ENCODE data around the gene MINDY4B.

The MINDY4B gene

DNA sequence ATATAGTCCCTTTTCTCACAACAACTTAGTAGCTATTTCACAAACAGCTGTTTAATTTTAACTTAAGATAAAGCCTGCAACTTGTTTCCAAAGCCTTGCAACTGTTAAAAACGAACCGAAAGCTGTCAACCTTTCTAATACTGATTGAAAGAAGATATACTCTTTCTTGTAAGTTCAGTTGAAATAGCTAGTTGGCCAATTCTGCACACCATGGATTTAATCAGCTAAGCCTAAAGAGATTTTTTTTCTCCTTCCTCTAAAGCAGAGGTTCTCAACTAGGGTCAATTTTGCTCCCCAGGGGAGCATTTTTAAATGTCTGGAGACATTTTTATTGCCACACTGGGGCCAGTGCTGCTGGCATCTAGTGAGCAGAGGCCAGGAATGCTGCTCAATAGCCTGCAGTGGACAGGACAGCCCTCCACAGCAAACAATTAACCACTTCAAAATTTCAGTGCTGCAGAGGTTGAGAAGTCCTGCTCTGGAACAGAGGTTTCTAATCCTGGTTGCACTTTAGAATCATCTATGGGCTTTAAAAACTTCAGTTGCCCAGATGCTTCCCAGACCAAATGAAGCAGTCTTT is 26.2 kb downstream of the MINDY4B start:
- DNase-seq (ENCODE audit: insufficient read length, low spot score) (no peak), FAIRE-seq (no peak)
- TF ChIP-seq POLR2AphosphoS5 (IDR thresholded peaks at IDR 0.05; ENCODE audit: low read depth, low read length) (no peak), POLR2A (IDR thresholded peaks at IDR 0.05; ENCODE audit: low read depth, low read length) (no peak), POU2F2 (IDR thresholded peaks at IDR 0.05; ENCODE audit: low read depth, low read length) (no peak), PAX5 (IDR thresholded peaks at IDR 0.05; ENCODE audit: insufficient read depth, low read length, severe bottlenecking) (no peak), TAF1 (IDR thresholded peaks at IDR 0.05; ENCODE audit: low read depth, low read length) (no peak), SPI1 (IDR thresholded peaks at IDR 0.05; ENCODE audit: low read depth, low read length) (no peak)

- DNase-seq (ENCODE audit: insufficient read length, low spot score), result no peak
- no peak for TF ChIP-seq POU2F2 (IDR thresholded peaks at IDR 0.05; ENCODE audit: low read depth, low read length)
- TF ChIP-seq SPI1 (IDR thresholded peaks at IDR 0.05; ENCODE audit: low read depth, low read length), result no peak
- no peak for TF ChIP-seq POLR2A (IDR thresholded peaks at IDR 0.05; ENCODE audit: low read depth, low read length)
- no peak for TF ChIP-seq TAF1 (IDR thresholded peaks at IDR 0.05; ENCODE audit: low read depth, low read length)
- no peak for TF ChIP-seq POLR2AphosphoS5 (IDR thresholded peaks at IDR 0.05; ENCODE audit: low read depth, low read length)
- TF ChIP-seq PAX5 (IDR thresholded peaks at IDR 0.05; ENCODE audit: insufficient read depth, low read length, severe bottlenecking), result no peak
- FAIRE-seq, result no peak
Measured at GRCh38 chr3:150878290-150878689, 26.9 kb downstream of the MINDY4B start.

DNA sequence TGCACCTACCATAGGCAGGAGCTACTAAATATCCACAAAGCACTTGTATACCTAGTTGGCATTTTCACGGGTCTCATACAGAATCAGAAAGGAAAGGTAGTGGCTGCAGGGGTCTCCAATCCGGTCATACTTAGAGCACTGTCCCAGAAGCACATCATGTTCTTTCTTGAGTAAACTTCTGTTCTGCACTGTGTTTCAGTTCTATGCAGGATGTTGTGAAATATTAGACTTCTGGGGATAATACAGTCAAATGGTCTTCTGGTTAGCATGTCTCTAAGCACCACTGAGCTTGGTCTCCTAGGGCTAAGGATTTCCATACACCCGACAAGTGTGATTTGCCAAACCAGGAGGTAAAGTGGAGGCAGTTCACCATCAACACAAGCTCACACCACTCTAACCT is 27.9 kb downstream of the MINDY4B start:
- no peak for DNase-seq (ENCODE audit: insufficient read length, low spot score)
- TF ChIP-seq PAX5 (IDR thresholded peaks at IDR 0.05; ENCODE audit: insufficient read depth, low read length, severe bottlenecking) (no peak), POLR2AphosphoS5 (IDR thresholded peaks at IDR 0.05; ENCODE audit: low read depth, low read length) (no peak), SPI1 (IDR thresholded peaks at IDR 0.05; ENCODE audit: low read depth, low read length) (no peak), TAF1 (IDR thresholded peaks at IDR 0.05; ENCODE audit: low read depth, low read length) (no peak)
- no peak for FAIRE-seq

- no peak for DNase-seq (ENCODE audit: insufficient read length, low spot score)
- FAIRE-seq, result no peak
- TF ChIP-seq POLR2AphosphoS5 (IDR thresholded peaks at IDR 0.05; ENCODE audit: low read depth, low read length) (no peak), SPI1 (IDR thresholded peaks at IDR 0.05; ENCODE audit: low read depth, low read length) (no peak), POLR2A (IDR thresholded peaks at IDR 0.05; ENCODE audit: low read depth, low read length) (no peak), POU2F2 (IDR thresholded peaks at IDR 0.05; ENCODE audit: low read depth, low read length) (no peak), TAF1 (IDR thresholded peaks at IDR 0.05; ENCODE audit: low read depth, low read length) (no peak), PAX5 (IDR thresholded peaks at IDR 0.05; ENCODE audit: insufficient read depth, low read length, severe bottlenecking) (no peak)
Measured at GRCh38 chr3:150876611-150877265, 28.5 kb downstream of the MINDY4B start.

DNA sequence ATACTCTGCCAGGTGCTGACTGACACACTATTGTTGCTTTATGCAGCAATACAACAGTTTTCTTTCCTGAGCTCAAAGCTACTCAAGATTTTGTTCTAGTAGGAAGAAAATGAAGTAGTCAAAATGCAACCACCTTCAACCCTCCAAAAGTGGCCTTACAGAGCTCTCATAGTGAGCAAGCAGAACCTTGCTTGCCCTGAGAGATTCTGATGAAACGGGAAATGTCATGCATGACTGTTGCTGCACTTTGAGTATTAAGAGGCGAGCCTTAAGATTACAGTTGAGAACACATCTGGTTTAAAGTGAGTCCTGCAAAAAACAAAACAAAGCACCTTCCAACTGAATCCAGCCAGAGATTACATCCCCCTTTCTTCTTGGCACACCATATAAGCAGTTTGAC is 29.7 kb downstream of the MINDY4B start:
- FAIRE-seq (peak; percentile 65), DNase-seq (ENCODE audit: insufficient read length, low spot score) (peak; percentile 17)
- no peak for TF ChIP-seq PAX5 (IDR thresholded peaks at IDR 0.05; ENCODE audit: insufficient read depth, low read length, severe bottlenecking)
- no peak for TF ChIP-seq POLR2AphosphoS5 (IDR thresholded peaks at IDR 0.05; ENCODE audit: low read depth, low read length)
- no peak for TF ChIP-seq POU2F2 (IDR thresholded peaks at IDR 0.05; ENCODE audit: low read depth, low read length)
- no peak for TF ChIP-seq TAF1 (IDR thresholded peaks at IDR 0.05; ENCODE audit: low read depth, low read length)
- no peak for TF ChIP-seq POLR2A (IDR thresholded peaks at IDR 0.05; ENCODE audit: low read depth, low read length)
- no peak for TF ChIP-seq SPI1 (IDR thresholded peaks at IDR 0.05; ENCODE audit: low read depth, low read length)

DNA sequence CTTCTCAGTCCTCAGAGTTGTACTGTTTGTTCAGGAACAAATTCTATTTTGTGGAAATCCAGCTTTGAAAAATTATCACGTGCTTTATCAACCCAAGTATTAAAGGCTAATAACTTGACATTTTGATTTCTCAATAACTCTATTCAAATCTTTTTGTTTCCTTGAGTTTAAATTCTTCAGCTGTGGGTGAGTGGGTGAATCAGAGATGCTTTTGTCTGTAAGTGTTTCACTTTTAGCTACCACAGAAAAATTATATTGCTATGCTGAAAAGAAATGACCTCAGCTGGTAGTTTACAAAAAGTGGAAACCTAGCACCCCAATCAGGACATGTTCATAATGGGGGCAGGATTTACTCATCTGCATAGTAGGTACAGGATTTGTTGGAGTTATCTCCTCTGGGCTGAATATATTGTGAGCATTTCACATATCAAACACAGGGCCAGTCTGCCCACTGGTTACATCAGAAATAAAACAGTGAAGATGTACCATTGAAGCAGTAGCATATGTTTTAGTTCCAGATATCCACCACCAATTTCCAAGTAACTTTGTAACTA is 30.5 kb downstream of the MINDY4B start:
- TF ChIP-seq POU2F2 (IDR thresholded peaks at IDR 0.05; ENCODE audit: low read depth, low read length) (no peak), TAF1 (IDR thresholded peaks at IDR 0.05; ENCODE audit: low read depth, low read length) (no peak), POLR2A (IDR thresholded peaks at IDR 0.05; ENCODE audit: low read depth, low read length) (no peak)
- no peak for DNase-seq (ENCODE audit: insufficient read length, low spot score)
- no peak for FAIRE-seq

- TF ChIP-seq PAX5 (IDR thresholded peaks at IDR 0.05; ENCODE audit: insufficient read depth, low read length, severe bottlenecking) (no peak), POU2F2 (IDR thresholded peaks at IDR 0.05; ENCODE audit: low read depth, low read length) (no peak), TAF1 (IDR thresholded peaks at IDR 0.05; ENCODE audit: low read depth, low read length) (no peak), SPI1 (IDR thresholded peaks at IDR 0.05; ENCODE audit: low read depth, low read length) (no peak), POLR2AphosphoS5 (IDR thresholded peaks at IDR 0.05; ENCODE audit: low read depth, low read length) (no peak), POLR2A (IDR thresholded peaks at IDR 0.05; ENCODE audit: low read depth, low read length) (no peak)
- FAIRE-seq (no peak), DNase-seq (ENCODE audit: insufficient read length, low spot score) (no peak)
Measured at GRCh38 chr3:150871192-150871591, 34.0 kb downstream of the MINDY4B start.

GRCh38 chr3:150870406-150870805 is 34.8 kb downstream of the MINDY4B start:
- TF ChIP-seq TAF1 (IDR thresholded peaks at IDR 0.05; ENCODE audit: low read depth, low read length) (no peak), SPI1 (IDR thresholded peaks at IDR 0.05; ENCODE audit: low read depth, low read length) (no peak), POU2F2 (IDR thresholded peaks at IDR 0.05; ENCODE audit: low read depth, low read length) (no peak), PAX5 (IDR thresholded peaks at IDR 0.05; ENCODE audit: insufficient read depth, low read length, severe bottlenecking) (no peak), POLR2A (IDR thresholded peaks at IDR 0.05; ENCODE audit: low read depth, low read length) (no peak), POLR2AphosphoS5 (IDR thresholded peaks at IDR 0.05; ENCODE audit: low read depth, low read length) (no peak)
- no peak for DNase-seq (ENCODE audit: insufficient read length, low spot score)
- FAIRE-seq, result no peak

- TF ChIP-seq PAX5 (IDR thresholded peaks at IDR 0.05; ENCODE audit: insufficient read depth, low read length, severe bottlenecking) (no peak), POU2F2 (IDR thresholded peaks at IDR 0.05; ENCODE audit: low read depth, low read length) (no peak), POLR2A (IDR thresholded peaks at IDR 0.05; ENCODE audit: low read depth, low read length) (no peak), POLR2AphosphoS5 (IDR thresholded peaks at IDR 0.05; ENCODE audit: low read depth, low read length) (no peak), TAF1 (IDR thresholded peaks at IDR 0.05; ENCODE audit: low read depth, low read length) (no peak), SPI1 (IDR thresholded peaks at IDR 0.05; ENCODE audit: low read depth, low read length) (no peak)
- DNase-seq (ENCODE audit: insufficient read length, low spot score) (no peak), FAIRE-seq (no peak)
Measured at GRCh38 chr3:150868282-150868681, 37.0 kb downstream of the MINDY4B start.

Measured in GM12891 (cell line).